ENCODE data around the gene FHAD1. TPM values are rescaled to one million over a fixed set of nuclear protein-coding genes. Genes with fewer than 3 reads are reported as not detected.

The FHAD1 gene
- total and polyA plus RNA-seq, 4 donors: under 0.01 to 0.13 (median 0.05) TPM; not detected in 1

DNA sequence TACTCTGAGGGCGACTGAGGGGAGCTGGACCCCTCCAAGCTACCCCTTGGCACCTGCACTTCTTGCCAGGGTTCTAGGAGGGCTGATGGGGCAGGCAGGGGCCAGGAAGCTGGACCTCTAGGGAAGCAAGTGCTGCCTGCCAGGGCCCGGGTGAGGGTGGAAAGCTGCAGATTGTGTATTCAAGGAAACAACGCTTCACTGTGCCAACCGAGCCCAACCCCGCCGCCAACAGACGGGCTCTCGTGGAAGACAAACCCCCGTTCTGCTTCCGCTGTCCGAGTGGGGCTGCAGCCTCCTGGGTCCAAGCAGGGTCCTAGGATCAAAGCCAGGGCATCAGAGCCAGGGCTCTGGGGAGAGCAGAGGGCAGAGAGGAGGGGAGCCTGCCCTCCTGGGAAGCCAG, 165.8 kb downstream of the FHAD1 start:
- H3K4me3 ChIP-seq (ENCODE audit: low read depth in 1 of 3, low read length in 3 of 3): no peak overlapping the region
- H3K9me3 ChIP-seq (ENCODE audit: control insufficient read depth in 4 of 4, low read length in 3 of 4): no peaks in the 10 kb centered on the region
- DNase-seq (ENCODE audit: low spot score): no peak
- H3K36me3 ChIP-seq (ENCODE audit: control insufficient read depth in 4 of 4, insufficient read depth in 3 of 4, low read depth in 1 of 4, low read length in 3 of 4): no peaks in the 10 kb centered on the region
- H3K4me1 ChIP-seq (ENCODE audit: control insufficient read depth in 4 of 4, insufficient read depth in 4 of 4, low read length in 3 of 4): peaks cover 2 to 14% (median 8%) of the 10 kb centered on the region in 4 donors
- WGBS: 70% methylated on average over 11 of the region's 11 CpGs
- H3K27me3 ChIP-seq (ENCODE audit: control insufficient read depth in 4 of 4, insufficient read depth in 4 of 4, low read length in 3 of 4): no peaks in the 10 kb centered on the region
- no peak overlapping the region for H3K9ac ChIP-seq (ENCODE audit: low read depth in 1 of 2, low read length in 2 of 2)
- H3K27ac ChIP-seq (ENCODE audit: low read depth in 1 of 2, low read length in 2 of 2): no peak overlapping the region
- TF ChIP-seq, protein P1, sequence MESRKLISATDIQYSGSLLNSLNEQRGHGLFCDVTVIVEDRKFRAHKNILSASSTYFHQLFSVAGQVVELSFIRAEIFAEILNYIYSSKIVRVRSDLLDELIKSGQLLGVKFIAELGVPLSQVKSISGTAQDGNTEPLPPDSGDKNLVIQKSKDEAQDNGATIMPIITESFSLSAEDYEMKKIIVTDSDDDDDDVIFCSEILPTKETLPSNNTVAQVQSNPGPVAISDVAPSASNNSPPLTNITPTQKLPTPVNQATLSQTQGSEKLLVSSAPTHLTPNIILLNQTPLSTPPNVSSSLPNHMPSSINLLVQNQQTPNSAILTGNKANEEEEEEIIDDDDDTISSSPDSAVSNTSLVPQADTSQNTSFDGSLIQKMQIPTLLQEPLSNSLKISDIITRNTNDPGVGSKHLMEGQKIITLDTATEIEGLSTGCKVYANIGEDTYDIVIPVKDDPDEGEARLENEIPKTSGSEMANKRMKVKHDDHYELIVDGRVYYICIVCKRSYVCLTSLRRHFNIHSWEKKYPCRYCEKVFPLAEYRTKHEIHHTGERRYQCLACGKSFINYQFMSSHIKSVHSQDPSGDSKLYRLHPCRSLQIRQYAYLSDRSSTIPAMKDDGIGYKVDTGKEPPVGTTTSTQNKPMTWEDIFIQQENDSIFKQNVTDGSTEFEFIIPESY (IDR thresholded peaks at IDR 0.05): no peak
- TF ChIP-seq JUND (IDR thresholded peaks at IDR 0.05) (no peak), NR2F2 (IDR thresholded peaks at IDR 0.05) (no peak), RAD21 (IDR thresholded peaks at IDR 0.05) (no peak), RXRA (IDR thresholded peaks at IDR 0.05) (no peak)

DNA sequence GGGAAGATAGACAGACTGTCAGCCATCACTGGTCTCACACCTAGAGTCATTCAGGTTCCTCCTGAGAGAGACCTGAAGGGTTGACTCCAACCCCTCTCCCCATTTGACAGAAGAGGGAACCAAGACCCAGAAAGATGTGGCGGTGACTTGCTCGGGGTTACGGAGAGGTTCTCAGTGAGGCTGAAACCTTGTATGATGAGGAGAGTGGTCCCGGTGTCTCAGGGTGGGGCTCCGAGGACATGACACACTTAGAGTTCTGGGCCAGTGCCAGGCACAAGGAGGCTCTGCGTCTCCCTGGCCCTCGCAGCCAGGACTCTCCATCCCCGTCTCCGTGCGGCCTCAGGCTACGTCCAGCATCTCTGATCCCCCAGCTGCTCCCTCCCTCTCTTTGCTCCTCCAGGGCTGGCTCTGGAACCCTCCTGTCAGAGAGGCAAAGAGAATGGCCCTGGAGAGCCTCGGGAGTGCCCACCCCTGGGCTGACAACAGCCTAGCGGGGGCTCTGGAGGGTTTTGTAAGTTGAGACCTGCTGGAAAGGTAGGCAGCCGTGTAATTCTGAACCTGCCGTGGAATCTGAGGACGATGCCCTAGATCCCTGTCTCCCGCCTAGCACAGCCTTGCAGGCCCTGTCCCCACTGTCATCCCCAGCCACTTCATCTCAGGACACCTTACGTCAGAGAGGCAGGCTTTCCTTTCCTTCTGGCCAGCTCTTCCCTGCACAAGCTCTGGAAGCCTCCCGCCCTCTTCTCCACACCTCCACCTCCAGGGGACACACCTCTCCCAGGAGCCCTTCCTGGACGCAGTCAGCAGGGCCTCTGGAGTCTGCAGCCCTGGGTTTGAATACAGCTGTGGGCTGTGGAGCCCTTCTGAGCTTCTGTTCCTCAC, 166.8 kb downstream of the FHAD1 start:
- Histone ChIP-seq H3K9ac (ENCODE audit: low read depth in 1 of 2, low read length in 2 of 2) (no peak overlapping the region), H3K27ac (ENCODE audit: low read depth in 1 of 2, low read length in 2 of 2) (no peak overlapping the region), H3K9me3 (ENCODE audit: control insufficient read depth in 4 of 4, low read length in 3 of 4) (no peaks in the 10 kb centered on the region), H3K27me3 (ENCODE audit: control insufficient read depth in 4 of 4, insufficient read depth in 4 of 4, low read length in 3 of 4) (no peaks in the 10 kb centered on the region), H3K4me1 (ENCODE audit: control insufficient read depth in 4 of 4, insufficient read depth in 4 of 4, low read length in 3 of 4) (peaks cover 2 to 14% (median 8%) of the 10 kb centered on the region in 4 donors), H3K4me3 (ENCODE audit: low read depth in 1 of 3, low read length in 3 of 3) (no peak overlapping the region), H3K36me3 (ENCODE audit: control insufficient read depth in 4 of 4, insufficient read depth in 3 of 4, low read depth in 1 of 4, low read length in 3 of 4) (no peaks in the 10 kb centered on the region)
- TF ChIP-seq YY1 (IDR thresholded peaks at IDR 0.05) (no peak), RXRA (IDR thresholded peaks at IDR 0.05) (no peak), HNF4A (conservative IDR thresholded peaks at IDR 0.05) (no peak), JUND (IDR thresholded peaks at IDR 0.05) (no peak), NR2F2 (IDR thresholded peaks at IDR 0.05) (no peak), TAF1 (conservative IDR thresholded peaks at IDR 0.05) (no peak), HNF4G (IDR thresholded peaks at IDR 0.05) (no peak), RAD21 (IDR thresholded peaks at IDR 0.05) (no peak), EGR1 (IDR thresholded peaks at IDR 0.05; ENCODE audit: low read depth in 2 of 2) (no peak), FOXA1 (IDR thresholded peaks at IDR 0.05) (no peak), FOXA2 (IDR thresholded peaks at IDR 0.05) (no peak), GABPA (IDR thresholded peaks at IDR 0.05 in 1 of 2, conservative IDR thresholded peaks at IDR 0.05 in 1 of 2) (no peak)
- TF ChIP-seq, protein P2, sequence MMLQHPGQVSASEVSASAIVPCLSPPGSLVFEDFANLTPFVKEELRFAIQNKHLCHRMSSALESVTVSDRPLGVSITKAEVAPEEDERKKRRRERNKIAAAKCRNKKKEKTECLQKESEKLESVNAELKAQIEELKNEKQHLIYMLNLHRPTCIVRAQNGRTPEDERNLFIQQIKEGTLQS (IDR thresholded peaks at IDR 0.05): no peak
- TF ChIP-seq, protein P1 (IDR thresholded peaks at IDR 0.05): no peak
- TF ChIP-seq, protein P3, sequence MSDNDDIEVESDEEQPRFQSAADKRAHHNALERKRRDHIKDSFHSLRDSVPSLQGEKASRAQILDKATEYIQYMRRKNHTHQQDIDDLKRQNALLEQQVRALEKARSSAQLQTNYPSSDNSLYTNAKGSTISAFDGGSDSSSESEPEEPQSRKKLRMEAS (IDR thresholded peaks at IDR 0.05): no peak
- TF ChIP-seq, protein P4, sequence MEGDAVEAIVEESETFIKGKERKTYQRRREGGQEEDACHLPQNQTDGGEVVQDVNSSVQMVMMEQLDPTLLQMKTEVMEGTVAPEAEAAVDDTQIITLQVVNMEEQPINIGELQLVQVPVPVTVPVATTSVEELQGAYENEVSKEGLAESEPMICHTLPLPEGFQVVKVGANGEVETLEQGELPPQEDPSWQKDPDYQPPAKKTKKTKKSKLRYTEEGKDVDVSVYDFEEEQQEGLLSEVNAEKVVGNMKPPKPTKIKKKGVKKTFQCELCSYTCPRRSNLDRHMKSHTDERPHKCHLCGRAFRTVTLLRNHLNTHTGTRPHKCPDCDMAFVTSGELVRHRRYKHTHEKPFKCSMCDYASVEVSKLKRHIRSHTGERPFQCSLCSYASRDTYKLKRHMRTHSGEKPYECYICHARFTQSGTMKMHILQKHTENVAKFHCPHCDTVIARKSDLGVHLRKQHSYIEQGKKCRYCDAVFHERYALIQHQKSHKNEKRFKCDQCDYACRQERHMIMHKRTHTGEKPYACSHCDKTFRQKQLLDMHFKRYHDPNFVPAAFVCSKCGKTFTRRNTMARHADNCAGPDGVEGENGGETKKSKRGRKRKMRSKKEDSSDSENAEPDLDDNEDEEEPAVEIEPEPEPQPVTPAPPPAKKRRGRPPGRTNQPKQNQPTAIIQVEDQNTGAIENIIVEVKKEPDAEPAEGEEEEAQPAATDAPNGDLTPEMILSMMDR (IDR thresholded peaks at IDR 0.05; ENCODE audit: low read depth, low read length, missing input control): no peak
- 92% methylated on average over 20 of the region's 20 CpGs for WGBS
- DNase-seq (ENCODE audit: low spot score): no peak

Data from liver (tissue), 9 donors.